Right hindlimb (tissue), 1 donor: ENCODE data around the gene CYTH2.
"Not testable (repeated sequence)": the region's sequence is repeated elsewhere in the genome, so short reads cannot be mapped to it uniquely, and the experiment has no call there.

Experiments
- DNase-seq: peaks from one replicate; pipeline ENCODE4 v3.0.0-alpha.2; 2018

Gene CYTH2

DNA sequence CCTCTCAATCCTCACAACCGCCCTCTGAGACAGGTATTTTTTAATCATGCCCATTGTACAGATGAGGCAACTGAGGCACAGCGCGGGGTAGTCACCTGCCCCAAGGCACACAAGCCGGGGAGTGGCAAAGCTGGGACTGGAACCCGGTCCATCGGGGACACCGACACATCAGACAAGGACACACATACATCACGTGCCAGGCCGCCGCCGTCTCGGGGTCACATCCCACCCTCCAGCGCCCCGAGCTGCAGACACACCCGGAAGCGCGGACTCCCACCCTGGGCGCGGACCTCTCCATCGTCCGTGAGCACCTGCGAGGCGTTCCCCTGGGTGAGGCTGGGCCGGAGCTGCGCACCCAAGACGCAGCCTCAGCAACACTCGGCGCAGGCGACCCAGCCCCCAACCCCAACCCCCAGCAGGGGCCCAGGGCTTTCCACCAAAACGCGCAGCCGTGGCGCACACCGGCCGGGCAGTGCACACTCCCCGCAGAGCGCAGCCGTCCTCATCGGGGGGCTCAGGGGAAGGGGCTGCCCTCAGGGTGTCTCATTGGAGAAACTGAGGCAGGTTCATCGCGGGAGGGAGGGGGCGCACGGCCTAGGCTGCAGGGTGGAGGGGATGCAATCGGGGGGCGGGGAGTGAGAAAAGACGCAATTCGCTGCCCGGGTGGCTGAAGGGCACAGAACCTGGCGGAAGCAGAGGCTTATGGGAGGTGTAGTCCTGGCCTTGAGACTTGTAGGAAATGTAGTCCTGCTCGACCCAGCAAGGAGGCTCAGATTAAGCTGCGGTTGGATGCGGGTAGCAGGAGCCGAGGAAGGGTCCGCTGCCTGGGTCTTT, 44.3 kb downstream of the CYTH2 start:
- DNase-seq, result no peak

DNA sequence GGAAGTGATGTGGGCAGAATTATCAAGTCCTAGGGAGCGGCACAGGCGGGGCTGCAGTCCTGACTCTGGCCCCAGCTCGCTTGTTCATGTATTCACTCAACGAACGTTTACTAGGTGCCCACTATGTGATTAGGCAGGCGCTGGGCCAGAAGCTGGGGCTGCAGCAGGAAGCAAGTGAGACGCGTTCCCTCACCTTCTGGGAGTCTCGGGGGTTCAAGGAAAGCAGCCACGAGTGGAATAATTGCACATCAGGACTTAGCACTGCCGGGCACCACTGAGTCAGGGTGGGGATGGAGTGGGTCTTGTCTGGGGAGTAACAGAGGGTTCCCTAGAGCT, 44.9 kb downstream of the CYTH2 start:
- no peak for DNase-seq

DNA sequence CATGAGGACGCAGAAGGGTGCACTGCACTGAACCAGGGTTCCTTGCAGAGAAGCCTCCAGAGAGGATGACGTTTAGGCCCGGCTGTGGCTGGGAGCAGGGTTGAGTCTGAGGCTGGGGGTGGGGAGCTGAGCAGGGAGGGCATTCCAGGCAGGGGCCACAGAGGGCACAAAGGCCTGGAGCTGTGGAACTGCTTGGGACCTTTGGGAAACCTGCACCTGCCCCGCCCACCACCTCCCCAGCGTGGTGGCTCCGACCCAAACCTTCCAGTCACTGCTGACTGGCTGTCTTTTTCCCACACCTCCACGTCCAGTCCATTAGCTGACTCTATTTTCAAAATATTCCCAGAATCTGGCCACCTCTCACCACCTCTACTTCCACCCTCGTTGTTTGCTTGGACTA, 47.4 kb downstream of the CYTH2 start:
- no peak for DNase-seq

DNA sequence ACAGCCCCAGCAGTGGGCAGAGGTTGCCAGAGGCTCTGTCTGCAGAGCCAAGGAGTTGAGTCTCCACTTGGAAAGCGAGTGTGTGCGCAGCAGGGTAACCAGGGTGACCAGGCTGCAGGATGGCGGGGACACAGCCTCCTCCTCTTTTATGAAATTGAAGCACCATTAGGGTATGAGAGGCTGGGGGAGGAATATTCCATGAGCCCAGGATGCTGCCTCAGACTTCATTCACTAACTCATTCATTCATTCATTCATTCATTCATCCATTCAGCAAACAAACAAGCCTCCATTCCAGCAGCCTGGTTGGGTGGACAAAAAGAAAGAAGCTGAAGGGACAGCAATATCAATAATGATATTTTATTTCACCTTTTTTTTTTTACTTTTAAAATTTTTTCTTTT, 49.0 kb downstream of the CYTH2 start:
- DNase-seq, result no peak

DNA sequence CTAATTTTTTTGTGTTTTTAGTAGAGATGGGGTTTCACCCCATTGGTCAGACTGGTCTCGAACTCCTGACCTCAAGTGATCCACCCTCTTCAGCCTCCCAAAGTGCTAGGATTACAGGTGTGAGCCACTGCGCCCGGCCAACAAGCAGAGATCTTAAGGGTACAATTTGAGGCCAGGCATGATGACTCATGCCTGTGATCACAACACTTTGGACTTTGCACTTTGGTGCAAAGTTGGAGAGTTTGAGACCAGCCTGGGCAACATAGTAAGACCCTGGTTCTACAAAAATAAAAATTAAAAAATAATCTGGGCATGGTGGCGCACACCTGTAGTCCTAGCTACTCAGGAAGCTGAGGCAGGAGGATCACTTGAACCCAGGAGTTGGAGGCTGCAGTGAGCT, 50.3 kb downstream of the CYTH2 start:
- not testable (repeated sequence) for DNase-seq

DNA sequence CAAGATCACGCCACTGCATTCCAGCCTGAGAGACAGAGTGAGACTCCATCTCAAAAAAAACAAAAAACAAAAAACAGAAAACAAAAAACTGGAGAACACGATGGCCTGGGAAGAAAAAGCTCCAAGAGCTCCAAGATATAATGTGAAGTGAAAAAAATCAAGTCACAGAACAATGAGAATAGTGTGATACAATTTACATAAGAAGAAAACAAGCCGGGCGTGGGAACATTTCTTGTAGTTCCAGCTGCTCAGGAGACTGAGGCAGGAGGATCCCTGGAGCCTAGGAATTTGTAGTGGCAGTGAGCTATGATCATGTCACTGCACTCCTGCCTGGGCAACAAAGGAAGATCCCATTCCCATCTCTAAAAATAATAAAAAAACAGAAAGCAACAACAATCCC, 51.0 kb downstream of the CYTH2 start:
- DNase-seq, result no peak

DNA sequence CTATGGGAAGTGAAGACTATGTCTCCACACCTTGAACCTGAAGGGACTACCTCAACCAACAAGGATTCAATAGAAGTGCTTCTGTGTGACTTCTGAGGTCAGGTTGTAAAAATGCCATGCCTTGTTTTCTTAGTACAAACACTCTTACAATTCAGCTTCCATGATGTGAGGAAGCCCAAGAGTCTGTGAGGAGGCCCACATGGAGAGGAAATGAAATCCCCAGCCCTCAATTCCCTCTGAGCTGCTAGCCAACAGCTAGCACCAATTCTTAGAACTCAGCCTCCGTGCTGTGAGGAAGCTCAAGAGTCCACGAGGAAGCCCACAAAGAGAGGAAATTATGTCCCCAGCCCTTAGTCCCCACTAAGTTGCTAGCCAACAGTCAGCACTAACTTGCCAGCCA, 55.1 kb downstream of the CYTH2 start:
- no peak for DNase-seq

DNA sequence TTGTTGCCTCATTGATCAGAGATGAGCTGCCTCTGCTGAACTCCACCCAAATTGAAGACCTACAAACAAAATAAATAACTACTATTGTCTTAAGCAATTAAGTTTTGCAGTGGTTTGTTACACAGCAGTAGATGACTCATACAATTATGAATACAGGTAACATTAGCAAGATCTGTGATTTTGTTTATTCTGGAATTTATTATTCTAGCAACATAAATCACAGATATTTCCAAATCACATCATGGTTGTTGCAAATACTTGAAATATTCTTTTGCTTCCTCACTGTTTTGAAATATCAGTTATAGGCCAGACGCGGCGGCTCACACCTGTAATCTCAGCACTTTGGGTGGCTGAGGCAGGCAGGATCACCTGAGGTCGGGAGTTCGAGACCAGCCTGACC, 55.6 kb downstream of the CYTH2 start:
- no peak for DNase-seq

DNA sequence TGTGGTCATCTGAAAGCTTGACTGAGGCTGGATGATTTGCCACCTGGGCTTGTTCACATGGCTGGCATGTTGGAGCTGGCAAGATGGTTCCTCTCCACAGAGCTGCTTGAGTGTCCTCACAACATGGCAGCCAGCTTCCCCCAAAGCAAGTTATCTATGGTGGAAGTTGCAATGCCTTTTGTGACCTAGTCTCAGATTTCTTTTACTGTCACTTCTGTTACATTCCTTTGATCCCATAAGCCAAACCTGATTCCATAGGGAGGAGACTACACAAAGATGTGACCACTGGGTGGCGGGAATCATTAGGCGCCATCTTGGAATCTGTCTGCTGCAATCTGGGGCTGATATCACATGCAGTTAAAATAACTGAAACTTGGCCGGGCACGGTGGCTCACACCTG, 60.0 kb downstream of the CYTH2 start:
- DNase-seq, result no peak

DNA sequence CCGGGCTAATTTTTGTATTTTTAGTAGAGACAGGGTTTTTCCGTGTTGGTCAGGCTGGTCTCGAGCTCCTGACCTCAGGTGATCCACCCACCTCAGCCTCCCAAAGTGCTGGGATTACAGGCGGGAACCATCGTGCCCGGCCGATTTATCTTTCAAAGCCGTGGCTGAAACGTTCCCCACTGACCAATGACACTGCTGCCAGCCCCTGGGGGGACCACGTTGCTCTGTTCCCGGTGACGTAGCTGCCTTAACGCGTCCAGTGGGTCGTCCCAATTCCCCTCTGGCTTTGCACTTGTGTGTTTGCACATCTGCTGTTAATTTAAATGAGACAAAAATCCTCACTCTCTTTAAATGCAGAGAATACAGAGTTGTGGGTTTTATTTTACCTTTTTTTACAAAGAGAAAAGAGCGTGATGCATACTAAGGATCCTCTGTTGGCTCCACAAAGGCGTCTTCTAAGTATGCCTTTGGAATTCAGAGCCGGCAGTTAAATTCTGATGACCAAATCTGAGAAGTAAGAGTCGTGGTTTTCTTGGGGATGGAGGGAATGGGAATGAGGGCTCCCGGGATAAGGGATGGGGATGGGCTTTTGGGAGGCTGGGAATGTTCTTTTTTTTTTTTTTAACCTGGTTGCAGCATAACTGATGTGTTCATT, 61.0 kb downstream of the CYTH2 start:
- DNase-seq, result no peak

DNA sequence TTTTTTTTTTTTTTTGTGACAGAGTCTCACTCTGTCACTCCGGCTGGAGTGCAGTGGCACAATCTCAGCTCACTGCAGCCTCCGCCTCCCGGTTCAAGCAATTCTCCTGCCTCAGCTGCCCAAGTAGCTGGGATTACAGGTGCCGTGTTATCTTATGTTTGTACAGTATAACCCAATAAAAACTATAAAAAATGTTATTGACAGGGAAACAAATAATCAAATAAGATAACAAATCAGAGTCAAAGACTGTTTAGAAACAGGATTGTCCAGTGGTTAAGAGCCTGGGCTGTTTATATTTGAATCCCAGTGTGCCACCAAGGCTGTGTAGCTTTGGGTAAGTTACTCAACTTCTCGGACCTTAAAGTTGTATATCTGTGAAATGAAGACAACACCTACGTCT, 61.6 kb downstream of the CYTH2 start:
- no peak for DNase-seq
